AG20443 (cell line): Measurements from ENCODE around the gene REPS1.
A peak's percentile ranks its signal among the peaks of the same experiment; 100 is the strongest.
"Not testable (repeated sequence)": the region's sequence is repeated elsewhere in the genome, so short reads cannot be mapped to it uniquely, and the experiment has no call there.

Experiments
- DNase-seq: peaks from one replicate; pipeline ENCODE4 v3.0.0; 2012; ENCODE audit warnings: low spot score, mixed read lengths

Gene REPS1, protein sequence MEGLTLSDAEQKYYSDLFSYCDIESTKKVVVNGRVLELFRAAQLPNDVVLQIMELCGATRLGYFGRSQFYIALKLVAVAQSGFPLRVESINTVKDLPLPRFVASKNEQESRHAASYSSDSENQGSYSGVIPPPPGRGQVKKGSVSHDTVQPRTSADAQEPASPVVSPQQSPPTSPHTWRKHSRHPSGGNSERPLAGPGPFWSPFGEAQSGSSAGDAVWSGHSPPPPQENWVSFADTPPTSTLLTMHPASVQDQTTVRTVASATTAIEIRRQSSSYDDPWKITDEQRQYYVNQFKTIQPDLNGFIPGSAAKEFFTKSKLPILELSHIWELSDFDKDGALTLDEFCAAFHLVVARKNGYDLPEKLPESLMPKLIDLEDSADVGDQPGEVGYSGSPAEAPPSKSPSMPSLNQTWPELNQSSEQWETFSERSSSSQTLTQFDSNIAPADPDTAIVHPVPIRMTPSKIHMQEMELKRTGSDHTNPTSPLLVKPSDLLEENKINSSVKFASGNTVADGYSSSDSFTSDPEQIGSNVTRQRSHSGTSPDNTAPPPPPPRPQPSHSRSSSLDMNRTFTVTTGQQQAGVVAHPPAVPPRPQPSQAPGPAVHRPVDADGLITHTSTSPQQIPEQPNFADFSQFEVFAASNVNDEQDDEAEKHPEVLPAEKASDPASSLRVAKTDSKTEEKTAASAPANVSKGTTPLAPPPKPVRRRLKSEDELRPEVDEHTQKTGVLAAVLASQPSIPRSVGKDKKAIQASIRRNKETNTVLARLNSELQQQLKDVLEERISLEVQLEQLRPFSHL

DNA sequence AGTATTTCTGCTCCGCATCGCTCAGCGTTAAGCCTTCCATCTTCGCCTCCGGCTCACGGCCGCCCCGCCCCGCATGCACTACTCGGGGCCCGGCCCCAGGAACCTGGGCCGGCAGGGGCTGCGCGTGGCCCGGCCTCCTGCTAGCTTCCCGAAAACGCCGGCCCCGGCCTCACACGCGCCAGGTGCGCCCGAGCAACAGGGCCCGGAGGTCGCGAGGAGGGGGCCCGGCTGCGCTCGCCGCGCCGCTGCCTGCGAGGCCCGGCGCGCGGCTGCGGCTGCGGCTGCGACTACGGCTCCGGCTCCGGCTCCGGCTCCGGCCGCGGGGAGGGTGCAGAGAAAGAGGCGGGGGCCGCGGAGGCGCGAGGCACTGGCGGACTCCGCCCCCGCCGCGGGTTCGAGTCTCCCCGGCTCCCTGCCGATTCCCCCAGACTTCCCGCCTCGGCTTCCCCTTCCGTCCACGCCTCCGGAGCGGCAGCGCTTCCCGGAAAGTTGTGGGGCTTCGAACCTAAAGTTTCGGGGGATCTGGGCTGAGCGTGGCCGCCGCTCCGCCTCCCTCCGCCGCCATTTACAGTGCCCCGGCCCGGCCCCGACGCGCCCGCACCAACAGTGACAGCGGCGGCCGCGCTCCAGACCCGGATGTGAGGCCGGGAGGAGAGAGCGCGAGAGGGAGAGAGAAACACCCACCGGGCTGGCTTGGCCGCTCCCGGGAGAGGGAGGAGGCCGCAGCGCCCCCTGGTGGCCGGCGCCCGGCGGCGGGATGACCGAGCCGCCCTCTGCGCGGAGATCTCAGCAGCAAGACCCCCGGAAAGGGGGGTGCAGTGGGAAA is at the start of gene REPS1:
Gene REPS1 (minus strand): TSS at position 611 of the 826 bp plus-strand sequence. CDS start 571 bp downstream, at position 40.
- DNase-seq, result peak; percentile 98

GRCh38 chr6:139037490-139037889 is 49.4 kb upstream of the REPS1 start:
- peak; percentile 72 for DNase-seq

DNA sequence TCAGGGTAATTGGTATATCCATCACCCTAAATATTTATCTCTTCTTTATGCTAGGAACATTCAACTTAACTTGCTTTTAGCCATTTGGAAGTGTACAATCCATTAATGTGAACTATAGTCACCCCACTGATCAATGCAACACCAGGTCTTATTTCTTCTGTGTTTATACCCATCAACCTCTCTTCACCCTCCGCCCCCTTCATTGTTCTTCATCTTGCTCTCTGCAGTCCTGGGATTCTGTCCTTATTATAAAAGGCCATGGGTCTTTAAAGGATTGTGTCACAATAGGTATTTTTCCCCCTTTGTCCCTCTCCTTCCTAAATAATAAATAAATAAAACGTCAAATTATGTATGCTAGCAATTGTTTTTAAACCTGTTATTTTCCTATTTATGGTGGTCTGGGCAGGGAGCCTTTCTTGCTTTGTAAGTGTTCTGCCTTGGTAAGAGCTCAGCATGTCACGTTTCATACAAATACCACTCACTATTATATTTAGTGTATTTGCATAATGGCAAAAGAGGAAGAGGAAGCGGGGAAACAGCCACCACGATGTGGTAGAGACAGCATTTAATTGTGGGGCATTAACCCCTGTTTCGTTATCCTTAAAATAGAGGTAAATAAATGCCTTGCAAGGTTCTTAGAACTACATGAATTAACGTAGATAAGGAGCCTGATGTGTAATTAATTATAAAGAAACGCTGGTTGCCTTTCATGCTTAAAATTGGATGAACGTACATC is 42.3 kb upstream of the REPS1 start:
- no peak for DNase-seq

DNA sequence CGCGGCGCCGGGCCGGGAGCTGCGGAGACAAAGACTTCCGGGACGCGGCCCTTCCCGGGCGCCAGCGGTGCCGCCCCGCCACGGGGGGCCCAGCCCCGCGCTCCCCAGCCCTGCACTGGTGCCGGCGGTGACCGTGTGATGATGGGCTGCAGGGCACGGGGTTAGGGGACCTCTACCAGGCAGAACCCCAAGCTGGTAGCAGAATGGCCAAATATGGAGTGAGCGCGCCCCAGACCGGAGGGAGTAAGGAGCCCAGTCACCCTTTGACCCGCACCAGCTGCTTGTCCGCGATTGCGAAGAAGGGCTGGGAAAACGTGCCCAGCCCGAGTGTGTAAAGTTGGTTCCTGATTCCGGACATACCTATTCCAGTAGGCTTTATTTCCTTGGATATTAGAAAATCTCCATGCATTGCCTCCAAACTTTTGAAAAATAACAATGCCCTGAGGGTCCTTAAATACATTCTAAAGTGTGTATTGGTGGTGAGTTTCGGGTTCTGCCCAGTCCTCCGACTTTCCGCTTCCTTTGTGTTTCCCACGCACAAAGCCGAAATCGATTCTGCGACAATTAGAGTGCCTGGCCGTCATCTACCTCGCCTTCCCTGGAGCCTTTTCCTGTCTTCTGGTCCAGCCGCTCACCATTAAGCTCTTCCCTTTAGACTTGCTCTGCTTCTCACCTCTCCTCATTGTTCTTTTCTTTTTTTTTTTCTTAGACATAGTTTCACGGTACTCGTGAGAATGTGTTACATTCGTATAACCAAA is 41.6 kb upstream of the REPS1 start:
- DNase-seq, result peak; percentile 78

GRCh38 chr6:139028658-139029469 is 40.8 kb upstream of the REPS1 start, which contains the start of gene ABRACL:
Gene ABRACL, plus strand, starts transcription at chr6:139028745. Its CDS starts 5,416 bp downstream, at chr6:139034161.
- DNase-seq, result peak; percentile 74

GRCh38 chr6:139028215-139028657 is 40.2 kb upstream of the REPS1 start:
- peak; percentile 64 for DNase-seq

- DNase-seq, result peak; percentile 11
Measured at GRCh38 chr6:139027620-139028182, 39.6 kb upstream of the REPS1 start.

DNA sequence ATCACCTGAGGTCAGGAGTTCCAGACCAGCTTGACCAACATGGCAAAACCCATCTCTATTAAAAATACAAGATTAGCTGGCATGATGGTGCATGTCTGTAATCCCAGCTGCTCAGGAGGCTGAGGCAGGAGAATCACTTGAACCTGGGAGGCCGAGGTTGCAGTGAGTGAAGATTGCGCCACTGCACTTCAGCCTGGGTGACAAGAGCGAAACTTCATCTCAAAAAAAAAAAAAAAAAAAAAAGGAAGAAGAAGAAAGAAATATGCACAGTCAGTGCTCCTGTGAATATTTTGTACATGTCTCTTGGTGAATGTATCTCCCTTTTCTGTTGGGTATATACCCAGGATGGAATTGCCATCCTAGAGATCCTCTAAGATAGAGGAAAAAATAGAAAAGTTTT is 37.4 kb upstream of the REPS1 start:
- not testable (repeated sequence) for DNase-seq

DNA sequence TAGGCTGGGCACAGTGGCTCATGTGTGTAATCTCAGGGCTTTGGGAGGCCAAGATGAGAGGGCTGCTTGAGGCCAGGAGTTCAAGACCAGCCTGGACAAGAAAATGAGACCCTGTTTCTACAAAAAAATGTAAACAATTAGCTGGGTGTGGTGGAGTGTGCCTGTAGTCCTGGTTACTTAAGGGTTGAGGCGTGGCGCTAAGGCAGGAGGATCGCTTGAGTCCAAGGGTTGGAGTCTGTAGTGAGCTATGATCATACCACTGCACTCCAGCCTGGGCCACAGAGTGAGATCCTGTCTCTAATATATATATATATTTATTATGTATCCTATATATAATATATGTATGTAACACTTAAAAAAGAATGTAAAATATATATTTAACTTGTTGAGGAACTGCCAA is 32.6 kb upstream of the REPS1 start:
- no peak for DNase-seq

DNA sequence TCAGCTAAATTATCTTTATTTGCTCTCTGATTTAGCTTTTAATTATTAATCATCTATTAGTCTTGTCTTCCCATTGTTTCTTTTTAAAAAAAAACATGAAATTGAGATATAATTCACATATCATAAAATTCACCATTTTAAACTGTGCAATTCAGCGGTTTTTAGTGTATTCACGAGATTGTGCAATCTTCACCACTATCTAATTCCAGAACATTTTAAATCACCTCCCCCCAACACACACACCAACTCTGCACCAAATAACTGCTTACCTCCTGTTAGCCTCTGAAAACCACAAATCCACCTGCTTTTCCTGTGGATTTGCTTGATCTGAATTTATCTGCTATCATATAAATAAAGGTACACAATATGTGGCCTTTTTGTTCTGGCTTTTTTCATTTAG is 31.7 kb upstream of the REPS1 start:
- DNase-seq, result no peak

- no peak for DNase-seq
Measured at GRCh38 chr6:139017227-139017626, 29.2 kb upstream of the REPS1 start.

GRCh38 chr6:139016337-139017213 is 28.5 kb upstream of the REPS1 start:
- DNase-seq, result no peak

GRCh38 chr6:139014945-139015344 is 26.9 kb upstream of the REPS1 start:
- no peak for DNase-seq

- no peak for DNase-seq
Measured at GRCh38 chr6:139013185-139013800, 25.2 kb upstream of the REPS1 start.

GRCh38 chr6:139011980-139012379 is 23.9 kb upstream of the REPS1 start:
- no peak for DNase-seq

DNA sequence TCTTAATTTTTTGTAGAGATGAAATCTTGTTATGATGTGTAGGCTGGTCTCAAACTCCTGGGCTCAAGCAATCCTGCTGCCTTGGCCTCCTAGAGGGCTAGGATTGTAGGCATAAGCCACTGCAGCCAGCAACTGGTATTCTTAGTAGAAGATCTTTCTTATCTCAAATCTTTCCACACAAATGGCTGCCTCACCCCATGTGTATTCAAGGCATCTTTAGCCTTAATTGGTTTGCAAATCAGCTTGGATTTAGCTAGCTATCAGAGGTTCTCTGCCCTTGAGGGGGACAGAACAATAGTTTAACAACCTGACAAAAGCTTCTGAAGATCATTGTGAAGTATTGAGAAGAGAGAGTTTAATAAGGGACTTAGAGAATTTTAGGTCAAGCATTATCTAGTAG is 22.6 kb upstream of the REPS1 start:
- DNase-seq, result no peak

- DNase-seq, result no peak
Measured at GRCh38 chr6:139008117-139008516, 20.1 kb upstream of the REPS1 start.

GRCh38 chr6:139007428-139007827 is 19.4 kb upstream of the REPS1 start:
- DNase-seq, result no peak
